Uterus (tissue), 2 donors: ENCODE data around the gene DDX27.

ENCODE experiments used
- CTCF ChIP-seq, 4 experiments: fragments of 200-600 bp in 2 of 4; fragments of 450-650 bp in 2 of 4; sonication (generic) in 2 of 4; IDR thresholded peaks; one replicate each; pipeline ENCODE4 v1.5.1; 2016 to 2019; ENCODE audit warnings: antibody characterized with exemption in 4 of 4, mild to moderate bottlenecking in 2 of 4, moderate library complexity in 1 of 4
- POLR2A ChIP-seq, 2 donors: fragments of 450-650 bp; IDR thresholded peaks; one replicate each; pipeline ENCODE4 v1.6.1; 2016; ENCODE audit warnings: antibody characterized with exemption in 2 of 2, mild to moderate bottlenecking in 1 of 2, moderate library complexity in 1 of 2

- TF ChIP-seq CTCF (IDR thresholded peaks at IDR 0.05) (no peak), POLR2A (IDR thresholded peaks at IDR 0.05) (no peak)
Measured at GRCh38 chr20:49184691-49185070, 34.5 kb upstream of the DDX27 start.
